NCI-H1092 treated with DMSO at 0.1 percent for 48 hours (cell line): ENCODE results near the gene ANXA5.

ENCODE experiments used
- DNase-seq: peaks from one replicate; lab custom pipeline; 2025; lab: John Stamatoyannopoulos, UW

Gene ANXA5

DNA sequence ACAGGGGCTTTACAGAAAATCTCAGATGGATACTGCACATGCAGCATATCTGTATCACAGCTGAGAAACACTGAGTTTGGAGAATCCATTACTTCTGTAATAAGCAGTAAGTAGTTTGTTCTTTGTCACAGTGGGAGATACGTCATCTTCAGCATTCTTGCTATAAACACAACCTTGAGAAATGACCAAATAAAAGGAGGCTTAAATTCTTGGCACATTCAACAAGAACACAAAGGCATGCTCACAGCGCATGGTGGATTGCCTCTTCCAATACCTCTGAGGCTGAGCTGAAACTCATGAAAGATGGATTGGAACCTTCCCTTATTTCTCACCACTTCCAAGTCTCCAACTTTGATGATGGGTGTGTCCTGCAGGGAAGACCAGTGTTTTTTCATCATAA is 54.5 kb downstream of the ANXA5 start:
- no peak for DNase-seq

DNA sequence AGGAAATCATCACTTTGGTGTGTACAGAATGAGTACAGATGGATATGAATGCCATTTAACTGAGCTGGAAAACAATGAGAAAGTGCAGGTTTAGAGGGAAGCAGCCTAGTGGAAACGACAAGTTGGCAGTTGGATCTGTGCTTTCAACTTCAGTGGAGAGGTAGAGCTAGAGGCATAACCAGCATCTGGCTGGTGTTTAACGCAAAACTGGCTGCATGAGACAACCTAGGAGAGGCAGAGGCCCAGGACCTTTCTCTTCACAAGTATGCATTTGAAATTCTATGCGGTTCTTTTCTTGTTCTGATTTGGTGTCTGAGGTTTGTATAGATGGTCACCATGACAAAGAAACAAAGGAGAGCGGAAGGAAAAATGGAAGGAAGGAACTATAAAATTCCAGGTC is 63.1 kb downstream of the ANXA5 start:
- DNase-seq = no peak

DNA sequence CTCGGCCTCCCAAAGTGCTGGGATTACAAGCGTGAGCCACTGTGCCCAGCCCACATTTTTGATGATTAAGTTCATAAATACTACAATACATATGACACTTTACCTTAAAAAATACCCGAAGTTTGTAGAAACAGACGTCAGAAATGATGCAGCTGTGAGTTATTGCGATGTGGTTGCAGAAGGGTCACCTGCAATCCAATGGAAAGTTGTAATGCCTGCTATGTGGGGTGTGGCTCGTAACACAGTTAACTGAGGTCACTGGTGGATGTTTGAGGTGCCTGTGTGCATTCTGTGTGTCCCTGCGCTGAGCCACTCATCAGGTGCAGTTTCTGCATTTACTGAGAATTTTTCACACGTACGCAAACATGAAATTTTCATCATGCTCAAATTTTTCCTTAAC is 64.1 kb downstream of the ANXA5 start:
- DNase-seq = no peak
